Measurements from ENCODE around the gene UBL4B. TPM values are rescaled to one million over a fixed set of nuclear protein-coding genes. Genes with fewer than 3 reads are reported as not detected.

The UBL4B gene
- total and polyA plus RNA-seq, 12 donors, result not detected

GRCh38 chr1:110106013-110106941 lies 6.0 kb upstream of the UBL4B start:
- peak; percentile 52 to 69 for DNase-seq
- Histone ChIP-seq H3K27ac (no peak overlapping the region), H3K4me1 (peaks cover 0 to 18% (median 8%) of the 10 kb centered on the region in 9 donors), H3K9me3 (no peaks in the 10 kb centered on the region), H3K36me3 (no peaks in the 10 kb centered on the region), H3K27me3 (peaks cover 0 to 15% (median 0%) of the 10 kb centered on the region in 7 donors), H3K4me3 (no peak overlapping the region)
- peak; percentile 84 to 97 (median 94) for TF ChIP-seq CTCF (IDR thresholded peaks at IDR 0.05)
- intact Hi-C loops (cut with DNase I), result loop anchor here in 7 of 10 donors (1.0 to 5.0 kb wide), 6 partner anchors 18 to 77 kb away; partner anchors contain the start of gene STRIP1 (in 1 of the 7)
- peak; percentile 50 to 86 (median 84) for ATAC-seq
- WGBS, 2 donors, result 21 to 23% methylated on average over 8 of the region's 8 CpGs

GRCh38 chr1:110107867-110108469 lies 4.3 kb upstream of the UBL4B start:
- intact Hi-C loops (cut with DNase I), result loop anchor here in 6 of 10 donors (2.0 to 5.0 kb wide), 3 partner anchors 55 to 76 kb away; partner anchors contain the start of gene STRIP1 (in 1 of the 6)
- H3K9me3 ChIP-seq, result no peaks in the 10 kb centered on the region
- ATAC-seq, result peak in 3 of 8 donors; percentile 9 to 41 (median 17)
- 60 to 68% methylated on average over 7 of the region's 7 CpGs for WGBS, 2 donors
- DNase-seq, result no peak
- peaks cover 0 to 4% (median 0%) of the 10 kb centered on the region in 9 donors for H3K4me1 ChIP-seq
- peaks cover 0 to 22% (median 0%) of the 10 kb centered on the region in 7 donors for H3K27me3 ChIP-seq
- no peak overlapping the region for H3K27ac ChIP-seq
- no peak for TF ChIP-seq CTCF (IDR thresholded peaks at IDR 0.05)
- H3K4me3 ChIP-seq, result no peak overlapping the region
- no peaks in the 10 kb centered on the region for H3K36me3 ChIP-seq

- intact Hi-C loops (cut with DNase I), result loop anchor here in 1 of 10 donors (5.0 kb wide), 1 partner anchor 59 kb away; no protein-coding TSS in a partner anchor
These were observed 1.2 kb upstream of the UBL4B start for GRCh38 chr1:110111081-110111480.

More at GRCh38 chr1:110111081-110111480, 1.2 kb upstream of the UBL4B start:
- H3K36me3 ChIP-seq, result no peaks in the 10 kb centered on the region
- H3K4me1 ChIP-seq, result peaks cover 0 to 3% (median 0%) of the 10 kb centered on the region in 9 donors
- H3K9me3 ChIP-seq, result no peaks in the 10 kb centered on the region
- no peak for DNase-seq
- 89 to 92% methylated on average over 4 of the region's 4 CpGs for WGBS, 2 donors
- H3K27me3 ChIP-seq, result peaks cover 0 to 39% (median 9%) of the 10 kb centered on the region in 7 donors
- no peak for TF ChIP-seq CTCF (IDR thresholded peaks at IDR 0.05)
- H3K27ac ChIP-seq, result no peak overlapping the region
- H3K4me3 ChIP-seq, result no peak overlapping the region
- ATAC-seq, result no peak

Measured in heart right ventricle (tissue), 16 donors.